Measurements from ENCODE around the gene PHF8.

PHF8 gene

GRCh38 chrX:54044126-54044876 is at the start of gene PHF8:
TSS of gene PHF8 (minus strand) at chrX:54044473. CDS start at chrX:54042728, 1,745 bp downstream.
- peak; percentile 70 for DNase-seq (ENCODE audit: low spot score)

- no peak for DNase-seq (ENCODE audit: low spot score)
Measured at GRCh38 chrX:54093571-54093970, 49.3 kb upstream of the PHF8 start.

DNA sequence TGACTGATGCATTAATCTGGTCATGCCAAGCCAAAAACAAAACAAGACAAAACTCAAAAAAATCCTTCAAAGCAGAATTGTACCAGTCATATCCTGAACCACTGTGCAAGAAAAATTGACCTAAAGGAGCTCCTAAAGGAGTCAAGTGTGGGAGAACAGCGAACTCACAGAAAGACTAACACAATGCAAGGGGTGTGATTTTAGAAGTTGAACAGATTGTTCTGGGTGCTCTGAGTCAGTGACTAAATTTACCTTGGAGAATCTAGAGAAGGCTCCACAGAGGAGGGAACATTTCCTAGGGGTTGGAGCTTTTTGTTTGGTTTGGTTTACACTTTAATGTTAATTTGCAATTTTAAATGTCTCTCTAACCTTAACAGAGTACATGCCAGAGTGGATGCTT is 48.9 kb upstream of the PHF8 start:
- DNase-seq (ENCODE audit: low spot score), result no peak

GRCh38 chrX:54090880-54091279 is 46.6 kb upstream of the PHF8 start:
- no peak for DNase-seq (ENCODE audit: low spot score)

GRCh38 chrX:54089191-54089590 is 44.9 kb upstream of the PHF8 start:
- DNase-seq (ENCODE audit: low spot score), result no peak

DNA sequence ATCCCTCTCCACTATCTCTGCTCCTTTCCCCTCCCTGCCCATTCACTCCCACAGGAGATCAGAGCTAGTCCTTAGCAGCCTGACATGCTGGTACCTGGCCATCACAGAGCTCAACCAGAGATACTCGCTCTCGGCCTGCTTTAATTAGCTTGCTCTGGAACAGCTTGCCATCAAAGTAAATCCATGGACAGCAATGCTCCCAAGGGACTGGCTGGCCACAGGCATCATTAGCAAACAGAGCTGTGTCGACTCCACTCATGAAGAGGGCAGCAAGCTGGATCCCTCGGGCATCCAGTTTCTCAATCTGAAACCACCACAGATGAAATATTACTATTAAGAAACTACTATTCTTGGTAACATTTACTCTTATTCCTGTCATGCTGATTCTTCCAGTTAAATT is 43.4 kb upstream of the PHF8 start:
- DNase-seq (ENCODE audit: low spot score), result no peak

DNA sequence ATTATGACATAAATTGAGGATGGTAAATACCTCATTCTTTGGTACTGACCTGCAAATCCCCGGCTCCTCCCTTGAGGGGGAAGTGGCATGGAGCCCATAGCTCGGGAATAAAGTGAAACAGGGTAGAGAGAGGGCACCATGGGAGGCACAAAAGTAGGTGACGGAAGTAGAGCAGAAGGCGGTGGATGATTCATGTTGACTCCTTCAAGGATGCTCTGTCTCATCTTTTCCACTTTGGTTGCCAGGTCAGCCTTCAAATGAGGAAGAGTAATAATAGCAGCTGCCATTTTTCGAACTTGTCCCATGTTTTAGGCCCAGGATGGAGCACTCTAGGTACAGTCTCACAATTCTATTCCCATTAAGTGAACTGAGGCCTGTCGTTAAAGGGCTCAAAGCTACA is 41.4 kb upstream of the PHF8 start:
- no peak for DNase-seq (ENCODE audit: low spot score)

DNA sequence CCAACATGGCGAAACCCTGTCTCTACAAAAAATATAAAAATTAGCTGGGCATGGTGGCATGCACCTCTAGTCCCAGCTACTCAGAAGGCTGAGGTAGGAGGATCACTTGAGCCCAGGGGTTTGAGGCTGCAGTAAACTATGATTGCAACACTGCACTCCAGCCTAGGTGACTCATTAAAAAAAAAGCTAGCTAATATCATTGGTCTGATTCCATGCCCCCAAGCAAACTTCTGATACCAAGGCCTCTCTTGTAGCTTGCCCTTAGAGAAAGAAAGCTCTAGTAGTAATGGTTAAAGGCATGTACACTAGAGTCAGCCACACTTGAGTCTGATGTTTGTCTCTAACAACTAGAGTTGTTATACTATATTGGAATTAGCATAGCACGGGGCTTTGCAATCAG is 32.6 kb upstream of the PHF8 start:
- no peak for DNase-seq (ENCODE audit: low spot score)

GRCh38 chrX:54074826-54075225 is 30.6 kb upstream of the PHF8 start:
- no peak for DNase-seq (ENCODE audit: low spot score)

- DNase-seq (ENCODE audit: low spot score), result no peak
Measured at GRCh38 chrX:54067766-54068165, 23.5 kb upstream of the PHF8 start.

DNA sequence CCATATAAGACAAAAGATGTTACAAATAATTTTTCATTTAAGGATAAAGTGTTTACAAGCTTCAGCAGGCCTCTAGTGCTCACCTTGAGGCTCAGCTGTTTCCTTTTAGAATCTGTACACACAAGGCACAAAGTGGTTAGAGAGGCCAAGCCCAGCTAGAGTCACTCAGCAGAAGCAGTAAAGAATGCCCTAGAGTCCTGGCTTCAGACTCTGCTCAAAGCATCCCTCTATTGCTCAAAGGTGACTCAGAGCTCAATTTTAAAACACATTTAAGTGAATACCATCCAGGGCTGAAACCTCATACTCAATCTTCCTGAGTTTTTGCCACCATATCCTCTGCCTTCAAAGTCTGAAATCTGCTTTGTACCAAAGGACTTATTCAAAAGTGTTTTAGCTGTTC is 22.6 kb upstream of the PHF8 start:
- no peak for DNase-seq (ENCODE audit: low spot score)

- DNase-seq (ENCODE audit: low spot score), result no peak
Measured at GRCh38 chrX:54064564-54064963, 20.3 kb upstream of the PHF8 start.

DNA sequence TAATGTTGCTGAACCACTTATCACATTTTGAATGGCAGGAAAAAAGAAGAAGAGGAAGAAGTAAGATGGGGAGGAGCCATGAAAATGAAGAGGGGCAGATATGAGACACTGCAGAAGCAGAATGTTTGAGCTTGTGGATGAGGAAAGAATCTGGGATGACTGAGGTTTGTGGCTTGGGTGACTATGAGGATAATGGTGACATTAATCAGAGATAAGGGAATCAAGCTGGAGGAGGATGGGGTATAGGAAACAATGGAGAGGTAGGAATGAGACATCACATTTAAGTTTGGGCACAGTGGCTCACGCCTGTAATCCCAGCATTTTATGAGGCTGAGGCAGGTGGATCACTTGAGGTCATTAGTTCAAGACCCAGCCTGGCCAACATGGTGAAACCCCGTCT is 19.1 kb upstream of the PHF8 start:
- DNase-seq (ENCODE audit: low spot score), result no peak

DNA sequence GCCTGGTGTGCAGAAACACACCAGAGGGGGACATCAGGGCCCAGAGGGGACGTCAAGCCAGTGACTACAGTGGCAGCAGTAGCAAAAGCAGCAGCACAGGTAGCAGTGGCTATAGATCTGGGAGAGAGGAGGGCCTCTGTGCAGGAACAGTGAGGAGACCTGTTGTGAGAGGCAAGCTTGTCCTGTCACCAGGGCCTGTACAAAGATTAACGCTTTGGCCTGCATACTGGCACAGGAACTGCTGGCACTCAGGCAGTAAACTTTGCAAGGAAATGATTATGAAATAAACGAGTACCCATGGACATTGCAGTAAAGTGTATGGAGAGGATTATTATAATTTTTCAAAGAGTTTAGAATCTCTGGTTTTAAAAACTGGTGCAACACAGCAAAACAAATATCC is 5.5 kb upstream of the PHF8 start:
- no peak for DNase-seq (ENCODE audit: low spot score)

DNA sequence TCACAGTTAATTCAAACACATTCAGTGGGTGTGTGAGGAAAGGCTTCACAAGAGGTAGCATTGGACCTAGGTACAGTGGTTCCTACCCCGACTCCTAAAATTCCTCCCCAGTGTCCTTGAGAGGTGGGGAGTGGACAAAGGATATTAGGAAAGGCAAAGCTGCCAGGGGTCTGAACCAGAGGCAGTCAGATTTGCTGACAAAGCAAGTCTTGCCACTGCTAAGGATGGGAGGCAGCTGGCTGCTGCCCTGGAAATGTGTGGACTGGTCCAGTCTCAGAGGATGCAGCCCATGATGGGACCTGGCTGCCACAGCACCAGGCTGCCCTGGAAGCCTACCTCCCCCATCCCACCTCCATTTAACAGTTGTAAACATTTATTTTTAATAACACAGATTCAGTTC is 4.1 kb upstream of the PHF8 start:
- no peak for DNase-seq (ENCODE audit: low spot score)

DNA sequence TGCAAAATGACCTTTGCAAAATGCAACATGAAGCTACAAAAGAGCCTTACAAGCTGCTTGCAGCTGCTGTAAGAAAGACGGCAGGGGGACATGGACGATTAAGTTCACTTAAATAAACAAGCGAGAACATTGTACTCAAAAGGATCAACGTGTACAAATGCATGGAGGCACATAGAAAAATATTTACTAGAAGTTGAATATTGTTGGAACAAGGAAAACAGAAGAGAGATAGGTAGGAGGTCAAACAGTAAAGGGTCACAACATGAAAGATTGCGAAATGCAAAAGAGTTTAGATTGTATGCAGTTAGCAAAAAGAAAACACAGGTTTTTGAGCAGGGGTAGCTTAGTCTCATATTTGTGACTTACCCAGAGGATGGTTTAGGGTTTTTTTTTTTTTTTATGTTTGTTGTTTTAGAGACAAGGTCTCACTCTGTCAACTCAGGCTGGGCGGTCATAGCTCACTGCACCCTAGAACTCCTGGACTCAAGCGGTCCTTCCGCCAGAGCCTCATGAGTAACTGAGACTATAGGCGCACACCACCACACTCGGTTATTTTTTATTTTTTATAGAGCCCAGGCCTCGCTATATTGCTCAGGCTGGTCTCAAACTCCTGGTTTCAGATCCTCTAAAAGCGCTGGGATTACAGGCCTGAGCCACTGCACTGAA is 1.4 kb upstream of the PHF8 start:
- no peak for DNase-seq (ENCODE audit: low spot score)

- DNase-seq (ENCODE audit: low spot score), result no peak
Measured at GRCh38 chrX:54044877-54045338, 635 bp upstream of the PHF8 start.

DNA sequence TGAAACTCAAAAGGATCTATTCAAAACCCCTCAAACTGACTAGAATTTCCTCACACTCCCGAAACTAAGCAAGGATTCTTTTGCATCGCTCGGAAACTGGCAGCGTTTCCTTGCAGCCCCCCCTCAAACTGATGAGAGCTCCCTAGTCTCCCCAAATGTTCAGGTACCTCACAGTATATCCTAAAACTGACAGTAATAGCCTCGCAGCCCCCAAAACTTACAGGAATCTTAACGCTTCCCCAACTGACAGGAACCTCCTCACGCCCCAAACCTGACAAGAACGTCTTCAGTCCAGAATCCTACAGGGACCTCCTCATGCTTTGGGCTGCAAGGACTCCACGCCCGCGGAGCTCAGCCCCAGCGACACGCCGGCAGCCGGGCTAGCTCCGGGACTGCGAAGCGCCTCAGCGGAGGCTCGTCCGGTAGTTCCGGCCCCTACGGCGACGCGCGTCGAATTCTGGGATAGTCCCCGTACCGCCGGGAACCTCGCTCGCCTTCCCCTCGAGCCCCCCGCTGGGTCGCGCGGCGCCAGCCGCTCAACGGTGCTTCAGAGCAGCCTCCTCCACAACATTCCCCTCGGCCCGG is 640 bp downstream of the PHF8 start:
- DNase-seq (ENCODE audit: low spot score), result no peak

- no peak for DNase-seq (ENCODE audit: low spot score)
Measured at GRCh38 chrX:54043056-54043455, 1.2 kb downstream of the PHF8 start.

- no peak for DNase-seq (ENCODE audit: low spot score)
Measured at GRCh38 chrX:54042609-54043021, 1.7 kb downstream of the PHF8 start.

GRCh38 chrX:54030329-54030728 is 13.9 kb downstream of the PHF8 start:
- DNase-seq (ENCODE audit: low spot score), result no peak

DNA sequence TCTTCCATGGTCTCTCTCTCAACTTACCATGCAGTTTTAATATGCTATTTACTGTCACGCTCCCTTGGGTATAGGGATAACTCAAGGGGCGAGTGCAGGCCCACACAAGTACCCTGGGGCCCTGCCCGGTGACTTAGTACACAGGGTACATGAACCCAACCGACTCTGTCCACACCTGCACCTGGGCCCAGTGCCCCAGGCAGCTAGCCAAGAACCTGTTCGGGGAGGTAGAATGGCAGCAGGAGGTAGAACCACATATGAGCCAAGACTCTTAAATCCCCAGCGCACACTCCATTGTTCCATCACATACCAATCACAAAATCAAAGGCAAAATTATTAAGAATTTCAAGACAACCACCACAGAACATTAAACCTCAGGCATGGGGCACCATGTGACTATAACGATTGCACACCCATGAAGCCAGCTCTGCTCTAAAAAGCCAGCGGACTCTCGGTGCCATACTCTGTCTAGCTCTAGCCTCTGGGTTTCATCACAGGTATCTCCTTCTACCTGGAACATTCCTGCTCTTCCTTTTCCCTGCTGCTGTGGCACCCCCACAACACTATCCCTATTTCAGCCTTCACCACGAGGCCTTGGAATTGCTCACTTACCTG is 14.6 kb downstream of the PHF8 start:
- no peak for DNase-seq (ENCODE audit: low spot score)

- DNase-seq (ENCODE audit: low spot score), result no peak
Measured at GRCh38 chrX:54024350-54024749, 19.9 kb downstream of the PHF8 start.

All from kidney capillary endothelial cell (primary cell).